GM12878 (cell line): ENCODE results near the gene SMPDL3A. TPM values are rescaled to one million over a fixed set of nuclear protein-coding genes. Genes with fewer than 3 reads are reported as not detected.

Source experiments
- ATAC-seq: fragments of 200-7000 bp; cut with Tn5 transposase; 3 replicates; pipeline ENCODE4 v1.9.1; 2020; ENCODE audit warnings: mild to moderate bottlenecking, moderate library complexity
- BruUV-seq: library from RNA; stranded (reverse); fragments of 400-500 nt; replicated peaks from 2 replicates; lab custom pipeline; 2021; lab: Mats Ljungman, UMichigan
- CTCF ChIA-PET: fragments of 300-600 bp; sonication (Branson Sonifier 250); formaldehyde crosslinking; extraction: SDS; loops from one replicate; lab custom pipeline; 2021; ENCODE audit warnings: inconsistent platforms; lab: Yijun Ruan, JAX
- POLR2A ChIA-PET: fragments of 350-600 bp; formaldehyde crosslinking; extraction: SDS; loops from one replicate; lab custom pipeline; 2021; ENCODE audit warnings: inconsistent platforms; lab: Charles Lee
- RAD21 ChIA-PET: fragments of 300-600 bp; sonication (Branson Sonifier 250); formaldehyde crosslinking; loops from one replicate; lab custom pipeline; 2023; ENCODE audit warnings: antibody characterized with exemption; ENCODE audit not compliant: unreplicated experiment; lab: Charles Lee
- SMC1A ChIA-PET: fragments of 300-600 bp; sonication (Branson Sonifier 250); formaldehyde crosslinking; loops from one replicate; lab custom pipeline; 2023; ENCODE audit not compliant: unreplicated experiment, uncharacterized antibody; lab: Charles Lee
- DNase-seq: peaks from one replicate; pipeline ENCODE4 v3.0.0-alpha.2; 2011; ENCODE audit warnings: low read depth, low spot score
- FAIRE-seq: peaks from 3 replicates; lab custom pipeline; 2011; peaks lifted over from hg19 to GRCh38; lab: Jason Lieb, UNC
- H2AFZ ChIP-seq: 2 replicates; pipeline ENCODE4 v1.6.0; 2011; ENCODE audit warnings: low read depth, low read length, control low read depth; ENCODE audit not compliant: control insufficient read depth
- H3K27ac ChIP-seq: 2 replicates; pipeline ENCODE4 v1.5.1; 2011; ENCODE audit warnings: control low read depth; ENCODE audit not compliant: control insufficient read depth, insufficient read depth
- H3K27me3 ChIP-seq, 2 experiments: replicated peaks in 1 of 2; 2 replicates each; pipeline versions ENCODE4 v1.6.0 to v1.6.1; 2011; ENCODE audit warnings: low read length in 1 of 2; ENCODE audit not compliant: control insufficient read depth in 2 of 2, insufficient read depth in 2 of 2
- H3K36me3 ChIP-seq, 2 experiments: 2 replicates each; pipeline ENCODE4 v1.5.1; 2011; ENCODE audit warnings: low read length in 1 of 2; ENCODE audit not compliant: control insufficient read depth in 2 of 2, insufficient read depth in 2 of 2
- H3K4me1 ChIP-seq: 2 replicates; pipeline ENCODE4 v1.6.1; 2011; ENCODE audit warnings: mild to moderate bottlenecking, low read length, moderate library complexity, mixed read lengths; ENCODE audit not compliant: control insufficient read depth, insufficient read depth
- H3K4me2 ChIP-seq: 2 replicates; pipeline ENCODE4 v1.6.0; 2011; ENCODE audit warnings: control low read depth; ENCODE audit not compliant: control insufficient read depth, insufficient read depth
- H3K4me3 ChIP-seq: fragments of 200-600 bp; sonication (generic); 2 replicates; pipeline ENCODE4 v1.5.1; 2016
- H3K79me2 ChIP-seq: 2 replicates; pipeline ENCODE4 v1.6.0; 2011; ENCODE audit warnings: low read length; ENCODE audit not compliant: control insufficient read depth, insufficient read depth
- H3K9ac ChIP-seq: 2 replicates; pipeline ENCODE4 v1.8.0; 2011; ENCODE audit warnings: low read length, control low read depth, mixed read lengths; ENCODE audit not compliant: control insufficient read depth, insufficient read depth
- H3K9me3 ChIP-seq: replicated peaks from 3 replicates; pipeline ENCODE4 v1.5.1; 2011; ENCODE audit warnings: mild to moderate bottlenecking, low read length; ENCODE audit not compliant: control insufficient read depth, insufficient read depth
- H4K20me1 ChIP-seq: 2 replicates; pipeline ENCODE4 v1.6.0; 2011; ENCODE audit not compliant: control insufficient read depth, insufficient read depth
- BMI1 ChIP-seq: fragments of 450-650 bp; IDR thresholded peaks from 2 replicates; pipeline ENCODE4 v1.6.1; 2016; ENCODE audit warnings: mild to moderate bottlenecking, moderate library complexity, borderline replicate concordance
- NR2C1 ChIP-seq: fragments of 450-650 bp; IDR thresholded peaks from 2 replicates; pipeline ENCODE4 v1.6.1; 2017; ENCODE audit warnings: antibody characterized with exemption, mild to moderate bottlenecking, moderate library complexity
- POLR2AphosphoS5 ChIP-seq: IDR thresholded peaks from 2 replicates; pipeline ENCODE4 v1.6.1; 2011; ENCODE audit warnings: mild to moderate bottlenecking, low read length, inconsistent platforms
- RAD21 ChIP-seq: IDR thresholded peaks from 2 replicates; pipeline ENCODE4 v1.6.1; 2011; ENCODE audit warnings: mild to moderate bottlenecking, low read depth, low read length, moderate library complexity; ENCODE audit not compliant: insufficient read depth
- WGBS: methylation state at CpG from one replicate; pipeline ENCODE4 v1.1.6; 2016; ENCODE audit warnings: low lambda C conversion rate; ENCODE audit not compliant: insufficient replicate concordance, insufficient coverage; ENCODE audit errors: missing lambda C conversion rate; 5-methylcytosine and 5-hydroxymethylcytosine counted together
- in situ Hi-C: fragments of 300-500 bp; cut with MboI; formaldehyde crosslinking; loops from 9 replicates; pipeline ENCODE4 v1.14.3; 2018; ENCODE audit warnings: mixed read lengths
- intact Hi-C: fragments of 100-400 bp; cut with micrococcal nuclease; formaldehyde crosslinking; loops from one replicate; pipeline ENCODE4 v1.14.2; 2022; ENCODE audit not compliant: unreplicated experiment
- polyA plus RNA-seq, 11 experiments: library from polyadenylated mRNA; depleted of rRNA in 4 of 11; unstranded in 6 of 11; stranded (reverse) in 5 of 11; fragments of >200 nt; fragmentation: Nextera tagmentation in 4 of 11; fragmentation: Illumina TruSeq in 1 of 11; extraction: Ambion mirVana in 4 of 11; extraction: Trizol in 1 of 11; gene quantifications; 1 replicate in 1 of 11; 2 replicates in 10 of 11; pipeline versions ENCODE4 v1.2.1 to v1.2.3, GENCODE V29; 2011 to 2016; ENCODE audit warnings: inconsistent platforms in 2 of 11, missing spikeins in 2 of 11, low read depth in 1 of 11
- total RNA-seq, 4 experiments: library from RNA; depleted of rRNA in 3 of 4; stranded (reverse); fragments of >200 nt in 3 of 4; fragmentation: Illumina TruSeq in 1 of 4; extraction: Trizol in 1 of 4; gene quantifications; 2 replicates each; pipeline versions ENCODE4 v1.2.1 to v1.2.3, GENCODE V29; 2013 to 2021

SMPDL3A gene
- total and polyA plus RNA-seq, 10 of the 15 experiments (the other 5 are each of a cell fraction or from before 2014, with no cell fraction given): 0.05 to 0.91 (median 0.09) TPM; not detected in 3

DNA sequence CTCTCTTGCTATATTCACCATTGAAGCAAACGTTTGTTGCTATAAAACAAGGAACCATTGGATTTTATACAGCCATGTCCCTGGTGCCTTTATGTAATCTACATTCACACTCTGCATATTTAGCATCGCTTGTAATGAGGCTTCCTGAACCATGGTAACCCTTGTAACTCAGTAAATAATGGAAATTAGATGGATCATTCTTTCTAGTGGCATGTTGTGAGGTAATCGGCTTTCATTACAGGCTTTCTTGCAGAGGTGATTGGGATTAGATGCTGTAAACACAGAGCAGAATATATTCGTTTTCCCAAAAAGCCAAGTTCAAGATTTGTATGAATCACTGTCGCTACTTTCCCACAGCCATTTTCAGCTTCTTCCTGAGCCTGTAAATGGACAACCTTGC is 36.1 kb downstream of the SMPDL3A start:
- in situ Hi-C loops (no loop called here), intact Hi-C loops (no loop called here)
- Histone ChIP-seq H3K4me3 (no peak overlapping the region), H3K27me3 (no peaks in the 10 kb centered on the region; a peak in 1 of 4 replicates), H3K79me2 (no peaks in the 10 kb centered on the region), H3K9me3 (no peaks in the 10 kb centered on the region), H3K4me2 (no peak overlapping the region), H4K20me1 (no peaks in the 10 kb centered on the region), H3K27ac (no peak overlapping the region), H3K9ac (no peak overlapping the region), H2AFZ (no peak overlapping the region), H3K4me1 (no peaks in the 10 kb centered on the region), H3K36me3 (no peaks in the 10 kb centered on the region)
- SMC1A ChIA-PET: interaction anchor here (0.7 to 3.3 kb wide), 7 partner anchors 9 to 92 kb away, joined by 4 to 15 read pairs (median 7); no protein-coding TSS in a partner anchor
- no peak for TF ChIP-seq NR2C1
- DNase-seq (no peak), ATAC-seq (no peak), FAIRE-seq (no peak)
- WGBS: 39% methylated on average over 5 of the region's 5 CpGs
- POLR2A ChIA-PET: interaction anchor here (0.8 to 1.8 kb wide), 2 partner anchors 27 to 47 kb away, joined by 3 to 4 read pairs; no protein-coding TSS in a partner anchor
- RAD21 ChIA-PET: interaction anchor here (0.9 kb wide), 1 partner anchor 81 kb away, joined by 3 read pairs; no protein-coding TSS in a partner anchor
- no TSS peak for BruUV-seq
- CTCF ChIA-PET: interaction anchor here (0.7 to 2.5 kb wide), 7 partner anchors 10 to 94 kb away, joined by 3 to 18 read pairs (median 5); no protein-coding TSS in a partner anchor

DNA sequence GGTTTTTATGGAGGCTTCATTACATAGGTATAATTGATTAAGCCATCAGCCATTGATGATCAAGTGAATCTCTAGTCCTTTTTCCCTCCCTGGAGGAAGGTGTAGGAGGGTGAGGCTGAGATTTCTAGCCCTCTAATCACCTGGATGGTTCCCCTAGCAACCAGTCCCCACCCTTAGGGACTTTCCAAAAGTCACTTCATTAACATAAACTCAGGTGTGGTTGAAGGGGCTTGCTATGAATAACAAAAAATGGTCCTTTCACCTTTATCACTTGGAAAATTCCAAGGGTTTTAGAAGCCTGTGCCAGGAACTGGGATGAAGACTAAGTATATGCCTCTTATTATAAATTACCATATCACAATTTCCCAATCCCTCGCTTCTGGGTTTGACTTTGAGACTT is 40.4 kb downstream of the SMPDL3A start:
- no peaks in the 10 kb centered on the region for H3K36me3 ChIP-seq
- in situ Hi-C loops: no loop called here
- no peak overlapping the region for H3K27ac ChIP-seq
- ChIA-PET CTCF (interaction anchor here (2.5 to 3.1 kb wide), 2 partner anchors 10 to 98 kb away, joined by 12 to 21 read pairs; no protein-coding TSS in a partner anchor), RAD21 (no interaction called here), POLR2A (no interaction called here), SMC1A (interaction anchor here (1.0 to 4.6 kb wide), 3 partner anchors 9 to 98 kb away, joined by 6 to 23 read pairs (median 8); no protein-coding TSS in a partner anchor)
- no peaks in the 10 kb centered on the region for H3K9me3 ChIP-seq
- no peaks in the 10 kb centered on the region for H4K20me1 ChIP-seq
- H3K79me2 ChIP-seq: no peaks in the 10 kb centered on the region
- no peak overlapping the region for H3K4me2 ChIP-seq
- no peak for ATAC-seq
- no peak for DNase-seq
- no peak overlapping the region for H3K4me3 ChIP-seq
- no TSS peak for BruUV-seq
- H3K9ac ChIP-seq: no peak overlapping the region
- H3K4me1 ChIP-seq: no peaks in the 10 kb centered on the region
- intact Hi-C loops: no loop called here
- no peak for FAIRE-seq
- TF ChIP-seq BMI1: no peak
- no peak for TF ChIP-seq RAD21
- TF ChIP-seq POLR2AphosphoS5: no peak
- H3K27me3 ChIP-seq: no peaks in the 10 kb centered on the region
- WGBS: 0% methylated on average over 1 of the region's 1 CpG
- H2AFZ ChIP-seq: no peak overlapping the region
